Mammary epithelial cell (primary cell): ENCODE results near the gene ZNF230.

ENCODE experiments used
- CTCF ChIP-seq, 2 donors: IDR thresholded peaks in 1 of 2; conservative IDR thresholded peaks in 1 of 2; 2 replicates each; pipeline ENCODE4 v1.5.1; 2011 to 2012; ENCODE audit warnings: inconsistent platforms in 2 of 2, low read length in 2 of 2, mild to moderate bottlenecking in 2 of 2, control low read depth in 1 of 2, low read depth in 1 of 2; ENCODE audit not compliant: insufficient read depth in 1 of 2; ENCODE audit errors: extremely low read depth in 1 of 2
- EZH2 ChIP-seq: IDR thresholded peaks from 2 replicates; pipeline ENCODE4 v1.6.1; 2012; ENCODE audit warnings: low read length, inconsistent platforms, borderline replicate concordance

- TF ChIP-seq CTCF (conservative IDR thresholded peaks at IDR 0.05 in 1 of 2, IDR thresholded peaks at IDR 0.05 in 1 of 2; ENCODE audit: extremely low read depth in 1 of 2, insufficient read depth in 1 of 2, low read depth in 1 of 2, low read length in 2 of 2) = no peak
- TF ChIP-seq EZH2 = no peak
Measured at GRCh38 chr19:43983544-43983911, 19.2 kb upstream of the ZNF230 start.
